Ovary (tissue), 9 donors: Measurements from ENCODE around the gene ARHGAP10. TPM values are rescaled to one million over a fixed set of nuclear protein-coding genes. Genes with fewer than 3 reads are reported as not detected.

ENCODE experiments used
- DNase-seq, 5 donors: peaks; one replicate each; pipeline ENCODE4 v3.0.0-alpha.2; 2019 to 2020
- H3K27ac ChIP-seq, 2 donors: fragments of 200-600 bp; one replicate each; pipeline versions ENCODE4 v1.5.1 to v1.8.0; 2019 to 2022
- H3K27me3 ChIP-seq: fragments of 200-600 bp; one replicate; pipeline ENCODE4 v1.8.0; 2022
- H3K36me3 ChIP-seq: fragments of 200-600 bp; sonication (generic); one replicate; pipeline ENCODE4 v1.5.1; 2019
- H3K4me1 ChIP-seq: one replicate; pipeline ENCODE4 v1.8.1; 2013; ENCODE audit warnings: mild to moderate bottlenecking, moderate library complexity; ENCODE audit not compliant: insufficient read depth
- H3K4me3 ChIP-seq: fragments of 200-600 bp; sonication (generic); one replicate; pipeline ENCODE4 v1.5.1; 2017
- H3K9me3 ChIP-seq, 2 donors: fragments of 200-600 bp in 1 of 2; sonication (generic) in 1 of 2; one replicate each; pipeline versions ENCODE4 v1.5.1 to v1.8.1; 2013 to 2019; ENCODE audit warnings: mild to moderate bottlenecking in 1 of 2, moderate library complexity in 1 of 2
- EP300 ChIP-seq: sonication (generic); formaldehyde crosslinking; IDR thresholded peaks from one replicate; pipeline ENCODE4 v1.6.1; 2017; ENCODE audit warnings: antibody characterized with exemption
- POLR2A ChIP-seq: fragments of 450-650 bp; IDR thresholded peaks from one replicate; pipeline ENCODE4 v1.6.1; 2017; ENCODE audit warnings: antibody characterized with exemption, mild to moderate bottlenecking, moderate library complexity
- WGBS, 3 donors: extraction: QIAGEN DNeasy Blood & Tissue Kit in 1 of 3; methylation state at CpG; one replicate each; pipeline versions ENCODE4 v1.1.5 to v1.1.7; 2013 to 2017; 5-methylcytosine and 5-hydroxymethylcytosine counted together
- intact Hi-C, 4 donors: fragments of 100-400 bp; cut with DNase I; formaldehyde crosslinking; loops; one replicate each; pipeline versions ENCODE4 v1.11.0 to v1.15.1; 2022 to 2023
- polyA plus RNA-seq, 2 donors: library from polyadenylated mRNA; stranded (reverse); fragments of 200-250 nt in 1 of 2; fragments of 350-450 nt in 1 of 2; fragmentation: Illumina TruSeq in 1 of 2; extraction: RNeasy Lipid Tissue Mini Kit (QIAGEN cat#74804) in 1 of 2; gene quantifications; one replicate each; pipeline ENCODE4 v1.2.3, GENCODE V29; 2013 to 2014
- total RNA-seq, 7 donors: library from RNA; depleted of rRNA in 2 of 7; stranded (reverse); fragments of >200 nt in 2 of 7; fragmentation: NEBNext Ultra II Directional in 3 of 7; extraction: Animal tissue kit (Norgen Biotek cat#: 25700) in 3 of 7; gene quantifications; one replicate each; pipeline versions ENCODE4 v1.1.0 to v1.2.4, GENCODE V29; 2016 to 2023
- TF ChIP-seq, protein P1 (sequence below), 3 donors: fragments of 450-650 bp in 2 of 3; fragments of 200-600 bp in 1 of 3; IDR thresholded peaks; one replicate each; pipeline versions ENCODE4 v1.5.1 to v1.8.0; 2016 to 2022; ENCODE audit warnings: antibody characterized with exemption in 3 of 3, mild to moderate bottlenecking in 1 of 3
- donor health status: DM: no; HTN: no; CAD: no; lungs with moderate emphysema.
- donor health status: DM: no; HTN: no; CAD: no.
- donor health status: Bipolar disorder and iron deficiency.
- donor health status: DM: yes; HTN: yes; CAD: no.
- donor health status: DM: no; HTN: no; CAD: no.
- donor health status: DM: yes; HTN: yes; CAD: no.

ARHGAP10 gene
- total and polyA plus RNA-seq, 9 donors = 37.1 to 76.7 (median 63.8) TPM

DNA sequence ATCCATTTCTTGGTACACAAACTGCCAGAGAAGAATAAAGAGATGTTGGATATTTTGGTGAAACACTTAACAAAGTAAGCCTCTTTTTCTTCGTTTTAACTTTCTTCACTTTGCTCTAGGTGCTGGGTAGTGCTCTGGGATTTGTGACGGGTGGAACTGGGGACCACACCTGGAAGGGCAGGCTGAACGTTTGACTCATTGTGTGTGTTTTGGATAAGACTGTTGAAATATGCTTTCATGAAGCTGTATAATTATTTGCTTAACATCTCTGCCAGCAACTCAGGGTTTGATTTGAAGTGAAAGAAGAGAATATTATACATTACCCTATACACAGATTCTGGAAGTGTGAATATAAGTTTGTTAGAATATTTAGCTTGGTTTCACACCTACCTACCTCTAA lies 233.2 kb downstream of the ARHGAP10 start:
- no peaks in the 10 kb centered on the region for H3K27me3 ChIP-seq
- 31 to 63% (median 38%) methylated on average over 3 of the region's 3 CpGs for WGBS, 3 donors
- H3K4me3 ChIP-seq = no peak overlapping the region
- H3K4me1 ChIP-seq = peaks cover 4% of the 10 kb centered on the region
- no peaks in the 10 kb centered on the region for H3K36me3 ChIP-seq
- DNase-seq = no peak
- intact Hi-C loops = no loop called here
- no peak overlapping the region for H3K27ac ChIP-seq
- no peak for TF ChIP-seq POLR2A
- no peak for TF ChIP-seq EP300
- TF ChIP-seq, protein P1, sequence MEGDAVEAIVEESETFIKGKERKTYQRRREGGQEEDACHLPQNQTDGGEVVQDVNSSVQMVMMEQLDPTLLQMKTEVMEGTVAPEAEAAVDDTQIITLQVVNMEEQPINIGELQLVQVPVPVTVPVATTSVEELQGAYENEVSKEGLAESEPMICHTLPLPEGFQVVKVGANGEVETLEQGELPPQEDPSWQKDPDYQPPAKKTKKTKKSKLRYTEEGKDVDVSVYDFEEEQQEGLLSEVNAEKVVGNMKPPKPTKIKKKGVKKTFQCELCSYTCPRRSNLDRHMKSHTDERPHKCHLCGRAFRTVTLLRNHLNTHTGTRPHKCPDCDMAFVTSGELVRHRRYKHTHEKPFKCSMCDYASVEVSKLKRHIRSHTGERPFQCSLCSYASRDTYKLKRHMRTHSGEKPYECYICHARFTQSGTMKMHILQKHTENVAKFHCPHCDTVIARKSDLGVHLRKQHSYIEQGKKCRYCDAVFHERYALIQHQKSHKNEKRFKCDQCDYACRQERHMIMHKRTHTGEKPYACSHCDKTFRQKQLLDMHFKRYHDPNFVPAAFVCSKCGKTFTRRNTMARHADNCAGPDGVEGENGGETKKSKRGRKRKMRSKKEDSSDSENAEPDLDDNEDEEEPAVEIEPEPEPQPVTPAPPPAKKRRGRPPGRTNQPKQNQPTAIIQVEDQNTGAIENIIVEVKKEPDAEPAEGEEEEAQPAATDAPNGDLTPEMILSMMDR (IDR thresholded peaks at IDR 0.05) = no peak
- H3K9me3 ChIP-seq = no peaks in the 10 kb centered on the region

GRCh38 chr4:147965873-147966272 lies 234.0 kb downstream of the ARHGAP10 start:
- no peaks in the 10 kb centered on the region for H3K27me3 ChIP-seq
- no peaks in the 10 kb centered on the region for H3K9me3 ChIP-seq
- 97 to 100% (median 100%) methylated on average over 1 of the region's 1 CpG for WGBS, 3 donors
- H3K27ac ChIP-seq = no peak overlapping the region
- peaks cover 4% of the 10 kb centered on the region for H3K4me1 ChIP-seq
- no peak for DNase-seq
- TF ChIP-seq, protein P1 (IDR thresholded peaks at IDR 0.05) = no peak
- TF ChIP-seq EP300 = no peak
- no peak for TF ChIP-seq POLR2A
- no peak overlapping the region for H3K4me3 ChIP-seq
- intact Hi-C loops = no loop called here
- H3K36me3 ChIP-seq = no peaks in the 10 kb centered on the region

DNA sequence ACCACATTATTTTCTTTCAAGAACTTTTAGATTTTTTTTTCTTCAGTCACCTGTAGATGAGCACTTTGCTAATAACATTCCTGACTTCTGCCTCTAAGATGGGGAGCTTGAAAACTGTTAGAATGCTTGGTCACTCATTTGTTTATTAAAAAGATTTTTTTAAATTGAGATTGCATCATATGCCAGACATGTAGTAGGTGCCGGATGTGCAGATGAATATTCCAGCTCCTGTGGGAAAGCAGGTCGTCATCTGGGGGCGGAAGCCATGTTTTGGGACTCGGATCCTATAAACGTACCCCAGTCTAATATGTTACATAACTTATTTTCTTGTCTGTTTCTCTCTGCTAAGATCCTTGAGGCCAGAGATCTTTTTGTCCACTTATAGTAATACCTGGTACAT lies 236.8 kb downstream of the ARHGAP10 start:
- intact Hi-C loops = no loop called here

GRCh38 chr4:147969573-147970385 lies 237.9 kb downstream of the ARHGAP10 start:
- Histone ChIP-seq H3K36me3 (no peaks in the 10 kb centered on the region), H3K9me3 (no peaks in the 10 kb centered on the region), H3K27ac (no peak overlapping the region), H3K27me3 (no peaks in the 10 kb centered on the region), H3K4me1 (no peaks in the 10 kb centered on the region), H3K4me3 (no peak overlapping the region)
- intact Hi-C loops = no loop called here
- WGBS, 3 donors = 29 to 33% (median 32%) methylated on average over 11 of the region's 11 CpGs
- no peak for DNase-seq
- TF ChIP-seq, protein P1 (IDR thresholded peaks at IDR 0.05) = no peak
- TF ChIP-seq POLR2A (no peak), EP300 (no peak)

More for the DNA sequence above, 236.8 kb downstream of the ARHGAP10 start:
- DNase-seq = no peak
- Histone ChIP-seq H3K4me3 (no peak overlapping the region), H3K36me3 (no peaks in the 10 kb centered on the region), H3K9me3 (no peaks in the 10 kb centered on the region), H3K27me3 (no peaks in the 10 kb centered on the region), H3K27ac (no peak overlapping the region), H3K4me1 (peaks cover 4% of the 10 kb centered on the region)
- 83 to 87% (median 86%) methylated on average over 5 of the region's 5 CpGs for WGBS, 3 donors
- TF ChIP-seq, protein P1 (IDR thresholded peaks at IDR 0.05) = no peak
- TF ChIP-seq POLR2A (no peak), EP300 (no peak)
